ENCODE data around the gene HLA-DPA1. TPM values are rescaled to one million over a fixed set of nuclear protein-coding genes. Genes with fewer than 3 reads are reported as not detected.
A peak's percentile ranks its signal among the peaks of the same experiment; 100 is the strongest.

HLA-DPA1 gene
- total and polyA plus RNA-seq, 3 experiments from 2014 or later: 69.8 to 156 (median 71.7) TPM

DNA sequence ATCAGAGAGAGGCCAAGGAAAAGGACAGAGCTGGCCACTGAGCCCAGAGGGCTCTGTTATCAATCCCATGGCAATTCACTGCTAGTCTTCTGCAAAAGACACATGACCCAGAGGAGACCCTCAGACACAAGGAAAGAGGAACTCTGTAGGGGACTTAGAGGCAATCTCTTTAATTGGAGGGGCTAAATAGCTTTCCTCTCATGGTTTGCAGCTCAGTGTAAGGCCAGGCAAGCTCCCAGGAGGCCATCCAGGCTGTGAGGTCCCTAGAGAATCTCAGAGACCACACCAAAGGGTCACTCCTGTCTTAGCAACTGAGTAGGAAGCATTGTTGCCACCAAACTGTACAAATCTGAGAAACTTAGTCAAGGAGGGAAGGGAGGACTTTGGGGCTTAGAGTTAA is 54.1 kb downstream of the HLA-DPA1 start:
- Mint-ChIP-seq H3K4me3 (peak overlapping the region; percentile 36 to 91 (median 80)), H3K36me3 (no peaks in the 10 kb centered on the region), H3K27me3 (peaks cover 5 to 6% of the 10 kb centered on the region in 2 donors), H3K27ac (peak overlapping the region in 6 of 8 donors; percentile 46 to 96 (median 80)), H3K4me1 (peaks cover 25 to 29% (median 26%) of the 10 kb centered on the region in 3 donors), H3K9me3 (no peaks in the 10 kb centered on the region)
- DNase-seq: no peak
- ChIA-PET CTCF (interaction anchor here (1.4 to 2.2 kb wide), 3 partner anchors 117 to 229 kb away, joined by 3 to 7 read pairs (median 4); partner anchors contain the start of gene TAP2), POLR2A (interaction anchor here (0.7 to 1.0 kb wide), 3 partner anchors 10 to 174 kb away, joined by 3 to 4 read pairs (median 3); no protein-coding TSS in a partner anchor)
- H3K4me1 ChIP-seq (ENCODE audit: insufficient read depth, low read length): peaks cover 18% of the 10 kb centered on the region
- H3K4me3 ChIP-seq (ENCODE audit: low read length): peak overlapping the region; percentile 43
- H3K36me3 ChIP-seq (ENCODE audit: insufficient read depth, low read length): no peaks in the 10 kb centered on the region
- no peaks in the 10 kb centered on the region for H3K9me3 ChIP-seq (ENCODE audit: low read length)
- no peak overlapping the region for H3K27ac ChIP-seq (ENCODE audit: low read depth, low read length)
- H3K27me3 ChIP-seq (ENCODE audit: insufficient read depth, low read length, poor library complexity, severe bottlenecking): no peaks in the 10 kb centered on the region

GRCh38 chr6:33018904-33019303 is 54.5 kb downstream of the HLA-DPA1 start:
- H3K27me3 Mint-ChIP-seq: peaks cover 5 to 6% of the 10 kb centered on the region in 2 donors
- peaks cover 18% of the 10 kb centered on the region for H3K4me1 ChIP-seq (ENCODE audit: insufficient read depth, low read length)
- H3K27ac ChIP-seq (ENCODE audit: low read depth, low read length): no peak overlapping the region
- ChIA-PET CTCF (interaction anchor here (1.1 to 2.2 kb wide), 5 partner anchors 70 to 230 kb away, joined by 3 to 7 read pairs (median 4); partner anchors contain the start of gene TAP2), POLR2A (interaction anchor here (0.7 to 1.1 kb wide), 4 partner anchors 9 to 891 kb away, joined by 3 to 4 read pairs (median 4); partner anchors contain the start of gene ATF6B)
- peaks cover 25 to 29% (median 26%) of the 10 kb centered on the region in 3 donors for H3K4me1 Mint-ChIP-seq
- H3K4me3 Mint-ChIP-seq: peak overlapping the region; percentile 36 to 91 (median 80)
- H3K36me3 ChIP-seq (ENCODE audit: insufficient read depth, low read length): no peaks in the 10 kb centered on the region
- DNase-seq: peak in 3 of 5 donors; percentile 27 to 37 (median 37)
- H3K36me3 Mint-ChIP-seq: no peaks in the 10 kb centered on the region
- no peaks in the 10 kb centered on the region for H3K9me3 Mint-ChIP-seq
- H3K27me3 ChIP-seq (ENCODE audit: insufficient read depth, low read length, poor library complexity, severe bottlenecking): no peaks in the 10 kb centered on the region
- no peaks in the 10 kb centered on the region for H3K9me3 ChIP-seq (ENCODE audit: low read length)
- peak overlapping the region; percentile 43 for H3K4me3 ChIP-seq (ENCODE audit: low read length)
- H3K27ac Mint-ChIP-seq: peak overlapping the region in 6 of 8 donors; percentile 46 to 96 (median 78)

GRCh38 chr6:33018418-33018817 is 55.0 kb downstream of the HLA-DPA1 start:
- peak overlapping the region in 3 of 8 donors; percentile 3 to 96 (median 48) for H3K27ac Mint-ChIP-seq
- DNase-seq: no peak
- CTCF ChIA-PET: interaction anchor here (1.1 to 2.2 kb wide), 4 partner anchors 71 to 230 kb away, joined by 3 to 7 read pairs (median 4); partner anchors contain the start of gene TAP2
- no peaks in the 10 kb centered on the region for H3K36me3 Mint-ChIP-seq
- H3K4me3 Mint-ChIP-seq: peak overlapping the region in 2 of 7 donors; percentile 5 to 91
- Histone ChIP-seq H3K4me3 (ENCODE audit: low read length) (no peak overlapping the region), H3K27ac (ENCODE audit: low read depth, low read length) (no peak overlapping the region), H3K4me1 (ENCODE audit: insufficient read depth, low read length) (peaks cover 18% of the 10 kb centered on the region), H3K36me3 (ENCODE audit: insufficient read depth, low read length) (no peaks in the 10 kb centered on the region), H3K27me3 (ENCODE audit: insufficient read depth, low read length, poor library complexity, severe bottlenecking) (no peaks in the 10 kb centered on the region), H3K9me3 (ENCODE audit: low read length) (no peaks in the 10 kb centered on the region)
- POLR2A ChIA-PET: interaction anchor here (1.0 to 1.1 kb wide), 2 partner anchors 9 to 890 kb away, joined by 3 to 4 read pairs; partner anchors contain the start of gene ATF6B
- H3K27me3 Mint-ChIP-seq: peaks cover 5 to 6% of the 10 kb centered on the region in 2 donors
- no peaks in the 10 kb centered on the region for H3K9me3 Mint-ChIP-seq
- peaks cover 25 to 29% (median 26%) of the 10 kb centered on the region in 3 donors for H3K4me1 Mint-ChIP-seq

DNA sequence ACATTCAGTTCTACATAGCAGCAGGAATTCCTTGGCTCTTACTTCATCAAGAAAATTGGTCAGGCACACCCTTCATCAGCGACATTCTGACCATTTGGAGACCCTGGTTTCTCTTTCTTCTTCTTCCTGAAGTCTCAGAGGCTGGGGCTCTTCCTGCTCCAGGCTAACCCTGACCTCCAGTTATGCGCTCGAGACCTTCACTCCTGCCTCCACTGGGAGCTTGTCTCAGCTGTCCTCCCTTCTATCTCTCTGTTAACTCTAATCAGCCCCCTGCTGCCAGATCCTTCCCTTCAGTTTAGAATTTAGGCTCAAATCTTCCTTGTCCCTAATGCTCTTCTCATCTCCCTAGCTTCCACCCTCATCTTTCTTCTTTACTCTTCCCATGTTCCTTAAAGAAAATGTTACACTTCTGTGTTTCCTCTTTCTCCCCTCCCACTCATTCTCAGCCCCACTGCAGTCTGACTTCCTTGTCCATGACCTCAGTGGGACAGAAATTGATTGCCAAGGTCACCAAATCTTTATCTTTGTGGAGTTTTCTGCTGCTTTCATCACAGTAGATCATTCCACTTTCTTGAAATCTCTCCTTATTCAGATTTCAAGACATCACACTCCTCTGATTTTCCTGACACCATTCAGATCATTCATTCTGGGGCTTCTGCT is 55.6 kb downstream of the HLA-DPA1 start:
- peak overlapping the region in 1 of 7 donors; percentile 91 for H3K4me3 Mint-ChIP-seq
- no peak for DNase-seq

DNA sequence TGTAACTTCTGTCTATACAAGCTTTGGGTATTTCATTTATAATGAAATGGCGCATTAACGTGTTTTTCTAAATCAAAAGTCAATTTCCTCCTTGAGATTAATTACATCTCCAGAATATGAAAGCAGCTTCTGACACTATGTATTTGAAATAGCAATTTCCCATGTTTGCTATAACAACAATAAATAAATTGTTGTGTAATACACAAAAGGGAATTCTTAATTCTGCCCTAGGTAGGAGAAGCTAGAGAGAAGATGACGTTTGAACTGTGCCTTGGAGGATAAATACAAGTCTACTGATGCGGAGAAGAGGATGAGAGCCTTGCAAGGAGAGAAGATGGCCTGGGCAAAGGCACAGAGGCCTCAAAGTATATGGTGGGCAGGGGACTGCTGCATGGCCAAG is 56.4 kb downstream of the HLA-DPA1 start:
- peaks cover 18% of the 10 kb centered on the region for H3K4me1 ChIP-seq (ENCODE audit: insufficient read depth, low read length)
- Mint-ChIP-seq H3K27ac (no peak overlapping the region), H3K36me3 (peaks cover 0 to 1% (median 0%) of the 10 kb centered on the region in 3 donors), H3K9me3 (no peaks in the 10 kb centered on the region), H3K4me3 (peak overlapping the region in 1 of 7 donors; percentile 37), H3K4me1 (peaks cover 25 to 29% (median 26%) of the 10 kb centered on the region in 3 donors), H3K27me3 (peaks cover 5 to 8% of the 10 kb centered on the region in 2 donors)
- no peak overlapping the region for H3K4me3 ChIP-seq (ENCODE audit: low read length)
- no peak overlapping the region for H3K27ac ChIP-seq (ENCODE audit: low read depth, low read length)
- POLR2A ChIA-PET: no interaction called here
- no peaks in the 10 kb centered on the region for H3K27me3 ChIP-seq (ENCODE audit: insufficient read depth, low read length, poor library complexity, severe bottlenecking)
- no peak for DNase-seq
- CTCF ChIA-PET: interaction anchor here (1.1 to 2.0 kb wide), 5 partner anchors 10 to 231 kb away, joined by 3 to 8 read pairs (median 4); no protein-coding TSS in a partner anchor
- H3K9me3 ChIP-seq (ENCODE audit: low read length): no peaks in the 10 kb centered on the region
- no peaks in the 10 kb centered on the region for H3K36me3 ChIP-seq (ENCODE audit: insufficient read depth, low read length)

More for the DNA sequence above, 55.6 kb downstream of the HLA-DPA1 start:
- Histone ChIP-seq H3K9me3 (ENCODE audit: low read length) (no peaks in the 10 kb centered on the region), H3K4me3 (ENCODE audit: low read length) (no peak overlapping the region), H3K27ac (ENCODE audit: low read depth, low read length) (no peak overlapping the region), H3K36me3 (ENCODE audit: insufficient read depth, low read length) (no peaks in the 10 kb centered on the region), H3K4me1 (ENCODE audit: insufficient read depth, low read length) (peaks cover 18% of the 10 kb centered on the region), H3K27me3 (ENCODE audit: insufficient read depth, low read length, poor library complexity, severe bottlenecking) (no peaks in the 10 kb centered on the region)
- ChIA-PET CTCF (interaction anchor here (1.1 to 2.2 kb wide), 3 partner anchors 71 to 231 kb away, joined by 3 to 7 read pairs (median 5); no protein-coding TSS in a partner anchor), POLR2A (interaction anchor here (1.1 kb wide), 1 partner anchor 890 kb away, joined by 4 read pairs; the partner anchor contains the start of gene ATF6B)
- peaks cover 25 to 29% (median 26%) of the 10 kb centered on the region in 3 donors for H3K4me1 Mint-ChIP-seq
- peak overlapping the region in 1 of 8 donors; percentile 96 for H3K27ac Mint-ChIP-seq
- peaks cover 0 to 1% (median 0%) of the 10 kb centered on the region in 3 donors for H3K36me3 Mint-ChIP-seq
- H3K27me3 Mint-ChIP-seq: peaks cover 5 to 8% of the 10 kb centered on the region in 2 donors
- H3K9me3 Mint-ChIP-seq: no peaks in the 10 kb centered on the region

- Mint-ChIP-seq H3K9me3 (no peaks in the 10 kb centered on the region), H3K27ac (no peak overlapping the region), H3K4me3 (no peak overlapping the region), H3K27me3 (peaks cover 5 to 8% of the 10 kb centered on the region in 2 donors), H3K4me1 (peaks cover 25 to 29% (median 26%) of the 10 kb centered on the region in 3 donors), H3K36me3 (peaks cover 0 to 1% (median 0%) of the 10 kb centered on the region in 3 donors)
- ChIA-PET CTCF (interaction anchor here (0.6 to 3.7 kb wide), 10 partner anchors 9 to 665 kb away, joined by 3 to 24 read pairs (median 4); no protein-coding TSS in a partner anchor), POLR2A (no interaction called here)
- no peak for DNase-seq
- no peak overlapping the region for H3K27ac ChIP-seq (ENCODE audit: low read depth, low read length)
- no peaks in the 10 kb centered on the region for H3K9me3 ChIP-seq (ENCODE audit: low read length)
- peaks cover 18% of the 10 kb centered on the region for H3K4me1 ChIP-seq (ENCODE audit: insufficient read depth, low read length)
- no peaks in the 10 kb centered on the region for H3K27me3 ChIP-seq (ENCODE audit: insufficient read depth, low read length, poor library complexity, severe bottlenecking)
- H3K4me3 ChIP-seq (ENCODE audit: low read length): no peak overlapping the region
- H3K36me3 ChIP-seq (ENCODE audit: insufficient read depth, low read length): no peaks in the 10 kb centered on the region
Observed at GRCh38 chr6:33015798-33016197, 57.7 kb downstream of the HLA-DPA1 start.

DNA sequence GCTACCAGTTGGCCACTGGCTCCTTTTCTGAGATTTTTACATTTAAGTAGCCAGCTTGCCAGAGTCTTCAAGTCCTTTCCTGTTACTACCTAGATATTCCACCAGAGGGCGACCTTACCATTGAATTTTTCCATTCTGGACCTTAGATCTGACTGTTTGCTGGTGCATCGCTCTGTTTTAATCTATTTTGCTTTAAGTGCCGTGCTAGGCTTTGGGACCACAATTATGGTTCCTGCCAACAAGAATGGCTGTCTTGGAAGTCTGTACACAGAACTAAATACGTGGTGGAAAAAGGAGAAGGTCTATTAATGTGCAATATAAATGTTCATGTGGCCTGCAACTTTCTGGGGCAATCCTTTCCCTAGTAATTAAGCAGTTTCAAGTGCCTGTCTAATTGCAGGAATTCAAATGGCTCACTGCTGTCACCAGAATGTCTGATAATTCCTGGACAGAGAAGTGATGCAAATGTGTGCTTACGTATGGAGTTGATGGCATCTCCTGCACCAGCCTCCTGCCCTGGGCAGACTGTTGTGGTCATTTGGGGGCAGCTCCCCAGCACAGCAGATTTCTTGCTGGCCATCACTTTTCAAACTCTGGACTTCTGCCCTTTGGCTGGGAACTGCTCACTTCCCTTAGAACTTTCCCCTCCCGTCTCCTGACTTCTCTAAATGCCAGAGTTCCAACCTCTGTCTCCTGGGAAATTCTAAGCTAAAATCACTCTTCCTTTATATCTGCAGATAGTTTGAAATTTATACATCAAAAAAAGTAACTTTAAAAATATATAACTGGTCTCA is 58.4 kb downstream of the HLA-DPA1 start:
- H3K27ac ChIP-seq (ENCODE audit: low read depth, low read length): no peak overlapping the region
- peak in 4 of 5 donors; percentile 42 to 75 (median 66) for DNase-seq
- Mint-ChIP-seq H3K9me3 (no peaks in the 10 kb centered on the region), H3K4me1 (peaks cover 25 to 26% (median 26%) of the 10 kb centered on the region in 3 donors), H3K36me3 (peaks cover 0 to 1% (median 0%) of the 10 kb centered on the region in 3 donors), H3K4me3 (peak overlapping the region in 1 of 7 donors; percentile 0), H3K27me3 (peaks cover 5% of the 10 kb centered on the region in 2 donors), H3K27ac (peak overlapping the region in 1 of 8 donors; percentile 78)
- ChIA-PET POLR2A (no interaction called here), CTCF (interaction anchor here (0.6 to 3.7 kb wide), 20 partner anchors 10 to 664 kb away, joined by 3 to 24 read pairs (median 4); partner anchors contain the start of gene HSD17B8)
- H3K4me3 ChIP-seq (ENCODE audit: low read length): no peak overlapping the region
- H3K27me3 ChIP-seq (ENCODE audit: insufficient read depth, low read length, poor library complexity, severe bottlenecking): no peaks in the 10 kb centered on the region
- no peaks in the 10 kb centered on the region for H3K9me3 ChIP-seq (ENCODE audit: low read length)
- H3K36me3 ChIP-seq (ENCODE audit: insufficient read depth, low read length): no peaks in the 10 kb centered on the region
- peaks cover 18% of the 10 kb centered on the region for H3K4me1 ChIP-seq (ENCODE audit: insufficient read depth, low read length)

All from CD8-positive, alpha-beta memory T cell (primary cell).